ENCODE results near the gene KCNK4.
A peak's percentile ranks its signal among the peaks of the same experiment; 100 is the strongest.

Gene KCNK4

DNA sequence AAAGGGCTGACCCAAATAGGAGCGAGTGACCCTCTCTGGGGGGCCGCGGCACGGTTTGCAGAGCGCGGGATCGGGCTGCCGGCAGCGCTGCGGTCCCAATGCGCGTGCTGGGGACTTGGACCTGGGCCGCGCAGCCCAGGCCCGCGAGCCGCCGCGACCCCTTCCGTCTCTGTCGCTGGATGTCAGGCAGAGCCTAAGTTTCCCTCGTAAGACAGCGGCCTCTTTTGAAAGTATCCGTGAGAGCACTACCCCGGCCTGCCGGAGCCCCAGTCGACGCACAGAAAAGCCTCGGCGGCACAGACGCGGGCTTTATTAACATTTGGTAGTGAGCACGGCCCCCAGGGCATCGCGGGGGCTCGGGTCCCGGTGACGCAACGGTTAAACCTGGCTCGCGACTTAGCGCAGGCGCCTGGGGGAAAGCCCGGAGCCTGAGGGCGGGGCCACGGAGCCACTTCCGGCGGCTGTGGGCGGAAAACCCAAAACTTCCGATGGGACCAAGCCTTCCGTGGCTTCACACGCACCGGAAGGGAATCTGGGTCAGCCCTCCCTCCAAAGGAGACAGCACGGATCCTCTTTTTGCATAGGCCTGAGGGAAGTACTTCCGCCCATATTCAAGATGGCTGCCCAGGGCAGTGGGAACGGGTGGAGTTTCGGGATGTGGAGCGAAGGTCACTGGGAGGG, 21.4 kb upstream of the KCNK4 start:
- DNase-seq, result peak; percentile 99

DNA sequence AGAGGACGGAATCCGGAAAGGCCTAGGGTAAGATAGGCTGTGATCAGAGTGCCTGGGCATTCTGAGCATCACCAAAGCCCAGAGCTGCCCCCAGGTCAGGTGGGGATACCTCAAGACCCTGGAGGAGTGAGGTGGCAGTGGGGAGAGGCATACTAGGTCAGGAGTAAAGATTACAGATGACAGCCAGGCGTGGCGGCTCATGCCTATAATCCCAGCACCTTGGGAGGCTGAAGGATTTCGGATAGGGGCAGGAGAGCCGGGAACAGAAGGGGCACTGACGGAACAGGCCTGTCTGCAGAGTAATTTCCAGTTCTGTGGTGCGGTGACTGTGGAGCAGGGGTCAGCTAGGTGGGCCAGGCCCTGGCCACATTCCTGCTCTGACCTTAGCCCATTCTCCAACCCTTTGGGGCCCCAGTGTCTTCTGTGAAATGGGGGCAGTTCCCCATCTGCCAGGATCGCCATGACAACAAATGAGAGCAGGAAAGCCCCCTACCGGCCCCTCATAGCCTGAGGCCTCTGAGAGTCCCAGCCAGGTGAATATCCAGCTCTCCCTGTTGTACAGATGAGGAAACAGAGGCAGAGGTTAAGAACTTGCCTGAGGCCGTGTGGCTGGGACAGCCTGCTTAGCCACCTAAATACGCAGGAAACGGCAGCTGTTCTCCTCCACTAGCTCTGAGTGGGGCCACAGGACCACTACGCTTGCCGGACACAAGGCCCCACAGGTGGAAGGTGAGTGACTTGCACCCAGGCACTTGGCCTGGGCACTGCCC, 15.9 kb upstream of the KCNK4 start:
- no peak for DNase-seq

DNA sequence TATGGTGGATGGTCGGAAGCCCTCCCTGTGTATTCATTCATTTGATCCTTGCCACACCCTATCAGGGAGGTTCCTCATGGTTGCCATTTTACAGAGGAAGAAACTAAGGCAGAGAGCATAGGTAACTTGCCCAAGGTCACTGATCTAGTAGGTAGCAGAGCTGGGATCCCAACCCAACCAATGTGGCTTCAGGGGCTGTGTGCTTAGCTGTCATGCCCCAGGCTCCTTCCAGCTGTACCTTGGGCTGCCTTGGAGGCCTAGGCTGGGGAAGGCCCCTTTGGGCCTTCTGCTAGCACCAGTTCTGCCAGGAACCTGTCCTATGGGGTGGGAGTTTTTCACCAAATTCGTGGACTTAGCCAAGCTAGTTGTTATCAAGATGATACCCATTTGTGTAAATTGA, 15.3 kb upstream of the KCNK4 start:
- DNase-seq, result no peak

DNA sequence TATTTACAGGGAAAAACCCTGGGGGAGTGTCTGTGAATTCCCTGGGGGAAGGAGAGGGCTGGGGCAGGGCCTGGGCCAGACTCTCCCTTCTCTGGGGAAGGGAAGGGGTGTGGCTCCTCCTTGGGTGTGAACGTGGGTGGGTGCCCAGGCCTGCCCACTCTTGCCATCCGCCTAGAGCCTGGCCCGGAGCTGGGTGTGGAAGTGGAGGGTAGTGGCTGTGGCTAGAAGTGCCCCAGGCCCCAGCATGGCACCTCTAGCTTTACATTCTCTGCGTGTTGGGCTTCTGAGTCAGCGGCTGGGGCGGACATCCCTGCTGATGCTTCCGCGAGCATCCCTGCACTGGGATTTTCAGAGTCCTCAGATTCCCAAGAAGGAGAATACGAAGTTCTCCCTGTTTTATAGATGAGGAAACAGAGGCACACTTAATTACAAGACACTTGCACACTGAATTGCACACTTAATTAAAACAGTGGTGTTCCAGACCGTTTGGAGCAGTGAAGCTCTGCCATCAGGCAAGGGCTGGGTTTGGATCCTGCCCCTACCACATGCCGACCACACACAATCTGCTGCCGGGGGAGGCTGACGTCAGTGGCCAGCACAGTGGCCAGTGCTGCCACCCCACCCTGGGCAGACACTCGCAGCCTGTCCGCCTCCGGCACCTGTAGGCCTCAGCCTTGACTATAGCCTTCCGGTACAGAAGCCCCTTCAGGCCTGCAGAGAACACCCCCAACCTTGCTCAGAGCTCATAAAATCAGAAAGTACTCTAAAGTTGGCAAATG, 14.3 kb upstream of the KCNK4 start:
- no peak for DNase-seq

DNA sequence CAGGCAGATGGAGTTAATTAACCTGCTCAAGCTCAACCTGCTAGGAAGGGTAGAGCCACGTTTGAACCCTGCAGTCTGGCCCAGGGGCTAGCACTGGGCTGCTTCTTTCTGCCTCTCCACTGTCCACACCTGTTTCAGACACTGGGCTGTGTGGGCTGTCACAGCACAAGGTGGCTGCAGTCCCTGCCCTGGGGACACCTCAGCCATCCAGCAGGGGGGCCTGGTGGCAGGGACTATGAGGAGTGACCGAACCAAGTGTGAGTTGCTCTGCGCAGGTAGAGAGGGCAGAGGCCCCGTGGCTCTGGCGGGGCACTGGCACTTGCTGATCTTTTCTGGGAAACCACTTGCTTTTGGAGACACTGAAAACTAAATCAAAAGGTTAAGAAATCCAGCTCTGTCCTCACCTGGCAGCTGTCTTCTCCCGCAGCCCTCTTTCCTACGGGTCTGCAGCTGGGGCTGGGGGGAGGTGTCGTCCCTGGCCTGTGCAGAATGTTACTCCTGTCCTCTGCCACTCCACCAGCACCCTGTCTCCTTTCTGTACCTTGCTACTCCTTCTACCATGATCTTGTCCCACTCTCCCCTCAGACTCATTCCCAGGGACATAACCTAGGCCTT, 12.4 kb upstream of the KCNK4 start:
- no peak for DNase-seq

DNA sequence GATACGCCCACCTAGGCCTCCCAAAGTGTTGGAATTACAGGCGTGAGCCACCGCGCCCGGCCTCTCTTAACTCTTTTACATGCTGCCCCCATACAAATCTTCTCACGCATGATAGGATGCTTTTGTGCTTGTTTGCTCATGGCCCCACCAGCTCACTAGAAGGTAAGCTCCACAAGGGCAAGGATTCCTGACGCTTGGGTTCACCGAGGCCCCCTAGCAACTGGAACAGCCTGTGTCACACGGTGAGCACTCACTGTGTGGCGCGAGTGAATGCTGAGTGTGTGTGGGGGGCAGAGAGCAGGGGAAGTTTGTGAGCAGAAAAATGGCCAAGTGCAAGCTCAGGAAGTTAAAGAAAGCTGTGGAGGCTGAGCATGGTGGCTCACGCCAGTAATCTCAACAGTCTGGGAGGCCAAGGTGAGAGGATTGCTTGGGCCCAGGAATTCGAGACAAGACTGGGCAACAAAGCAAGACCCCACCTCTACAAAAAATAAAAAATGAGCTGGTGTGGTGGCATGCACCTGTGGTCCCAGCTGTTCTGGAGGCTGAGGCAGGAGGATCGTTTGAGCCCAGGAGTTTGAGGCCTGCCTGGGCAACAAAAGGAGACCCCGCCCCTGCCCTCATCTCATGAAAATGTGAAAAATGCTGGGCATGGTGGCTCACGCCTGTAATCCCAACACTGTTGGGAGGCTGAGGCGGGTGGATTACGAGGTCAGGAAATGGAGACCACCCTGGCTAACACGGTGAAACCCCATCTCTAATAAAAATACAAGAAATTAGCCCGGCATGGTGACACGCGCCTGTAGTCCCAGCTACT, 8.9 kb upstream of the KCNK4 start:
- no peak for DNase-seq

DNA sequence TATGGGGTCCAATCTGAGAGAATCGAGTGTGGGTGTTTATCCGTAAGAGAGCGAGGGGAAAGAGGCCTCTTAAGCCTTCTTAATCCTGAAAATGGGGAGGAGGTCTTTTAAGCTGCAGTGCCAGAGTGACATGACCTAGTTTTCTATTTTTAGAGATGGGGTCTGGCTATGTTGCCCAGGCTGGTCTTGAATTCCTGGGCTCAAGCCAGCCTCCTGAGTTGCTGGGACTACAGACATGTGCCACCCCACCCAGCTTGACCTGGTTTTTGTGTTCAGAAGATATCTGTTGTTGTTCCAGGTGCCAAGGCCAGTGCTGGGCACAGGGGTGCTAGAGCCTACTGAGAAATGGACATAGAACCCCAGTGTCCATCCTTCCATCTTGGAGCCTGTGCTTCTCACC, 8.0 kb upstream of the KCNK4 start:
- DNase-seq, result no peak

DNA sequence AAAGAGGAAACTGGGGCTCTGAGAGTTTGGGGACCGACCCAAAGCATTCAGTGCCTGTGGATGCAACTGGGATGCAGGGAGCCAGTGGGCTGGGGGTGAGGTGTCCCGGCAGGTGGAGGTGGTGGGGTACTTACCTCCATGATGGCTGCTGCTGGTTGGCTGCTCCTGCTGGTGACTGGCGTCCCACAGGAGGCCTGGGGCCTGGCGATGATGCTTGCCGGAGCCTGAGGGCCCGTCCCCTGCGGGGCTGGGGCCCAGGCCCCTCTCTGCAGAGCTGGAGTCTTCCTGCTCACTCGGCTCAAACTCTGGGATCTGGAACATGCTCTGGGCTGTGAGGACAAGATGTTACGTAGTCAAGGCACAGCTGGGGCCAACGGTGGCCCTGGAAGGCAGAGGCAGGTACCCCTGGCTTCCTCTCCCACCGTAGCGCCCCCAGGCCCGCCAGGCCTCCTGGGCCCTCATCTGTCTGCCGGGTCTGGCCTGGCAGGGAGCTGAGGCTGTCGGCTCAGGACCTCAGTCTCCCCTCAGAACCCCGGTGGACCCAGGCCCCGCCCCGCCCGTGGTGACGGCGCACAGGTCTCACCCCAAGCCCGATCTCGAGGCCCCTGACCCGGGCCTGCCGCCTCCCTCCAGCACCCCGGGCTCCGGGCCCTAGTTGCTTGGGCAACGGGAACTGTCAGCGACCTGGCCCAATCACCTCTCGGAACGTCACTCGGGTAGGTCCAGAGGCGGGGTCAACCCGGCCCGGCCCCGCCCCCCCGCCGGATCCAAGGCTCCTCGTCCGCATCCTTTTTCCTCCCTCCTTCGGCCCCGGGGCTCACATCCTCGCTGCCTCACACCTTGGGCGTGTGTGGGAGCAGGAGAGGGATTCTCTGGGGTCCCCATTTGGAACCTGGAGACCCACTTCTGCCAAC, 6.8 kb upstream of the KCNK4 start, which contains the start of gene BAD:
TSS of gene BAD (minus strand) at position 618 of the 914 bp plus-strand sequence. CDS start at position 321, 297 bp downstream.
- peak; percentile 92 for DNase-seq

DNA sequence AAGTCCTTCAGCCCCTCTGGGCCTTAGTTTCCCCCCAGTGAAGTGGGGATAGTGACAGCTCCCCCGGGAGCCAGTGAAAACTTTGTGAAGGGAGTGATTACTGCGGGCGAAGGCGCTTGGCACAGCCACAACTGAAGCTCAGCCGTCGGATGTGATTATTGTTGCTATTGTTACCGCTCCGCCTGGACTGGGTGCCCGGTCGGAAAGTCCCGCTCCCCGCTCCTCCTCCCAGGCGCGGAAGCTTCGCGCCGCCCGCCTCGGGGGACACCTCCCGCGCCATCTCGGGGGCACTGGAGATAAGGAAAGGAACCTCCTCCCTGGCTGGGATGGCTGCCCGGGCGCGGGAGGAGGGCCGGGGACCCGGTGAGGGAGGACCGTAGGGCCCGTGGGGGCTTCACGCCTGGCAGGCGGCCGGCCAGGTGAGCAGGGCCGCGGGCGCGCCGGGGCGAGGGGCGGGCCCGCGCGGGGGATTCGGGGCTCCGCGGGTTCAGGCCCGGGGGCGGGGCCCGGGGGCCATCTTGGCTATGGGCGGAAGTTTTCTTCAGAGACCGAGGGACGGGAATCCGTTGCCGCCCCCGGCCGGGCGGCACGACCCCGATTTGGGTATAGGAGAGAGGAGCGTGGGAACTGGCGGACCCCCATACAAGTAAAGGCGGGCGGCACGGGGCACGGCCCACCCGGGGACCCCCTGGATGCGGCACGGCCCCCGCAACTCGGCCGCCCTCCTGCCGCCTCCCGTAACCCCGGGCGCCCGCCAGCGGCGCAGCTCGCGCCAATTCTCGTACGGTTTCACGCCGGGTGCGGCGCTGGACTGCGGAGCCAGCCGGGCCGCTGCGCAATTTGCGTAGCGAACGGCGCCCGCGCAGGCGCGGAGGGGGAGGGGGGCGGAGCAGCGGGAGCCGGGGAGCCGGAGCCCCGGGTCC, 5.9 kb upstream of the KCNK4 start, which contains the start of gene GPR137:
TSS of gene GPR137 (plus strand) at position 887 of the 923 bp plus-strand sequence. CDS start 677 bp downstream, outside the sequence.
- peak; percentile 65 to 81 for DNase-seq

DNA sequence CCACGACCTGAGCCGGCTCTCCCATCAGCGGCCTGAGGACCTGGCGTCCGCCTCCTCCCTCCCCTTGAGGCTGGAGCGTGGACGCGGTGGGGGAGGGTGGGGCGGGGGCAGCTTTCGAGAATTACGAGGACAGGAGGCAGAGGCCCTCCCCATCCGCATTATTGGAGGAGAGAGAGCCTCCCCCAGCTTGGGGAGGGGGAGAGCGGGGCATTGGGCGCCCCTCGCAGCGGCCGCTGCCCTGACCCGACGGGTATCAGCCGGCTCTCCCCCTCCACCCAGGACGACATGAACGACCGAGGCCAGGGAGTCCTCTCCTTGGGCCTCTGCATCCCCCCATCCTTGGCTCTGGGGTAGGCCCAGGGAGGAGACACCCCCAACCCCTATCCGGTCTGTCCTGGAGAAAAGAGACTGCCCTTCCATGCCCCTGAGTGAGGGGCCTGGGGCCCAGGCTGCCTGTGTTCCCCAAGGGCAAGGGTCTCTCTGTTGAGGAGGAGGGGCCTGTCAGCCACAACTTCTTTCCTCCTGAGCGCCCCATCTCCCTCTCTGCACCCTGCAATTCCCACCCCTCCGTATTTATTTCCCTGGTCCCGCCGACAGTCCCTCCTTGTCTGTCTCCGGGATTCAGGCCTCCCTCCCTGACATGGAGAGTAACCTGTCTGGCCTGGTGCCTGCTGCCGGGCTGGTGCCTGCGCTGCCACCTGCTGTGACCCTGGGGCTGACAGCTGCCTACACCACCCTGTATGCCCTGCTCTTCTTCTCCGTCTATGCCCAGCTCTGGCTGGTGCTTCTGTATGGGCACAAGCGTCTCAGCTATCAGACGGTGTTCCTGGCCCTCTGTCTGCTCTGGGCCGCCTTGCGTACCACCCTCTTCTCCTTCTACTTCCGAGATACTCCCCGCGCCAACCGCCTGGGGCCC, 5.0 kb upstream of the KCNK4 start:
- peak; percentile 39 to 70 for DNase-seq

DNA sequence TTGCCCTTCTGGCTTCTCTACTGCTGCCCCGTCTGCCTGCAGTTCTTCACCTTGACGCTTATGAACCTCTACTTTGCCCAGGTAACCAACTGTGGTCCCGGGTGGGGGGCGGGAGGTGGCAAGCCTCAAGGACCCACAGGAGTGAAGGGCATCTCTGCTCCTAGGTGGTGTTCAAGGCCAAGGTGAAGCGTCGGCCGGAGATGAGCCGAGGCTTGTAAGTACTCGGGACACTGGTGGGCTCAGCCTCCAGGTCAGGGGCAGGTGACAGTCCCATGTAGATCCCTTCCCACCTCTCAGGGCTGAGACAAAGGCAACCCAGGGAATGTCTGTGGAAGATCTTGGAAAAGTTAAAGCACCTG, 4.3 kb upstream of the KCNK4 start:
- no peak for DNase-seq

DNA sequence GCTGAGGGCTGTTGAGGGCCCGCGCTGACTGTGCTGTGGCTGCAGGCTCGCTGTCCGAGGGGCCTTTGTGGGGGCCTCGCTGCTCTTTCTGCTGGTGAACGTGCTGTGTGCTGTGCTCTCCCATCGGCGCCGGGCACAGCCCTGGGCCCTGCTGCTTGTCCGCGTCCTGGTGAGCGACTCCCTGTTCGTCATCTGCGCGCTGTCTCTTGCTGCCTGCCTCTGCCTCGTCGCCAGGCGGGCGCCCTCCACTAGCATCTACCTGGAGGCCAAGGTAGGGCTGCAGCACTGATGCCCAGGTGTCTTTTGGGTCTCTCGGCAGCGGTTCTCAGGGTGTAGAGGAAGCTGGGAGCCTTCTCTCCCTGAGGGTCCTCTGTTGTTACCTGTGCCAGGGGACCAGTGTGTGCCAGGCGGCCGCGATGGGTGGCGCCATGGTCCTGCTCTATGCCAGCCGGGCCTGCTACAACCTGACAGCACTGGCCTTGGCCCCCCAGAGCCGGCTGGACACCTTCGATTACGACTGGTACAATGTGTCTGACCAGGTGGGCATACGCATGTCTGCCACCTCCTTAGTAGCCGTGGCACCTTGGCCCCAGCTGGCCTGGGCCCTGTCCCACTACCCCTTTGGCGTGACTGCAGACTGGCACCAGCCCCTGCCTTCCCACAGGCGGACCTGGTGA, 3.3 kb upstream of the KCNK4 start:
- no peak for DNase-seq

DNA sequence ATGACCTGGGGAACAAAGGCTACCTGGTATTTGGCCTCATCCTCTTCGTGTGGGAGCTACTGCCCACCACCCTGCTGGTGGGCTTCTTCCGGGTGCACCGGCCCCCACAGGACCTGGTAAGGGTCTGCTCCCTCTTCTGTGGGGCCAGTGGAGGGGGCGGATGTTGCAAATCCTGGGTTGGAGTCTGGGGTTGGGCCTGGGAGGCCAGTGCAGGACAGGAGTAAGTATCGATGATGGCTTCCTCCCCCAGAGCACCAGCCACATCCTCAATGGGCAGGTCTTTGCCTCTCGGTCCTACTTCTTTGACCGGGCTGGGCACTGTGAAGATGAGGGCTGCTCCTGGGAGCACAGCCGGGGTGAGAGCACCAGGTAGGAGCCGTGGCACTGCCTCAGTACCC, 2.8 kb upstream of the KCNK4 start:
- DNase-seq, result no peak

DNA sequence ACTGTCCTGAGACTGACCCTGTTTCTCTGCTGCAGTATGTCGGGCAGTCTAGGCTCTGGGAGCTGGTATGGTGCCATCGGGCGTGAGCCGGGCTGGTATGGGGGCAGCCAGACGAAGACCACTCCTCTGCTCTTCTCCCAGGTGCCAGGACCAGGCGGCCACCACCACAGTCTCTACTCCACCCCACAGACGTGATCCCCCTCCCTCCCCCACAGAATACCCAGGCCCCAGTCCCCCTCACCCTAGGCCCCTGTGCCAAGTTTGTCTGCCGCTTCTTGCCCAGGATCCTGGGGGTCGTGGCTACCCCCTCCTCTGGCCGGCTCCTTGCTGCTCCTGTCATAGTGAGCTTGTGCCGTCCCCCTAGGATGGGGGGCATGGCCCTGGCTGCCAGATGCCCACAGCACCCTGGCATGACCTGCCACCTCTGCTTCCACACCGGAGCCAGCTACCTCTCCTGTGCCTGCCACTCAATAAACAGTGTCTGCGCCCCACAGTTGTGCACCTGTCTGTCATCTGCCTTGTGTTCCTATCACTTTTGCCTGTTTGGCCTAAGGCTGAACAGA, 2.0 kb upstream of the KCNK4 start:
- DNase-seq, result no peak

DNA sequence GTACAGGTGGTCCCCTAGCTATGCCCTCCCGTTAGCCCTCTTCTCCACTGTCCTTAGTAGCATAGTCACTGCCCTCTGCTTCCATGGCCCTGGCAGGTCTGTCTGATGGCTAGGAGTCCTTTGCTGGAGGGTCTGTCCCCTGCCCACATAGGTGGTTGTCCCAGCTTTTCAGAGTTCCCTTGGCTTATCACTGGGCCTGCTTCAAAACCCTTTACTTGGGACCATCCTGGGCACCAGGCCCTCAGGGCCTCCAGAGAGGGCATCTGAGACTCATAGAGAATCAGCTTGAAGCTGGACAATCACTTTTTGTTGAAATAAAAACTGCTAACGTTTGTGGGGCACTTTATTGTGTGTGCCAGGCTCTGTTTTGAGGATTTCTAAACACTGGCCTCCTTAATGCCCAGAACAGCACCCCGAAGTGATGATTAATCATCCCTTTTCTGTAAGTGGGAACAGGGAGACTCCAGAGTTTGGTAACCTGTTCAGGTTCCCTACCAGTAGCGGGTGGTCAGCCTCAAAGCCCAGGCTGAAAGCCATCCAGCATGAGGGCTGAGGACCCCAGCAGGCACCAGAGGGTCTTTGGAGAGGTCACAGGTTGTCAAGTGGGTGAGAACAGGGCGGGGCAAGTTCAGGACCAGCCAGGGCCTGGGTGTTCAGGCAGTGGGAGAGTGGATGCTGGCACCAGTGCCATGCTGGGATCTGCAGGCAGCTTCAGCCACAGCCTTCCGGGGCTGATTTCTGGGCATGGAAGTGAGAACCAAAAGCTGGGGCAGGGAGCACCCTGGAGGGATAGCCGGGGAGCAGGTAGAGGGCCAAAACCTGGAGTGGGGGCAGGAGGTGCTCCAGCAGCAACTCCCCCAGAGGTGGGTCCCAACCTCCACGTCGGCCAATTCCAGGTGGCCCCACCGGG, 495 bp upstream of the KCNK4 start:
- DNase-seq, result no peak

DNA sequence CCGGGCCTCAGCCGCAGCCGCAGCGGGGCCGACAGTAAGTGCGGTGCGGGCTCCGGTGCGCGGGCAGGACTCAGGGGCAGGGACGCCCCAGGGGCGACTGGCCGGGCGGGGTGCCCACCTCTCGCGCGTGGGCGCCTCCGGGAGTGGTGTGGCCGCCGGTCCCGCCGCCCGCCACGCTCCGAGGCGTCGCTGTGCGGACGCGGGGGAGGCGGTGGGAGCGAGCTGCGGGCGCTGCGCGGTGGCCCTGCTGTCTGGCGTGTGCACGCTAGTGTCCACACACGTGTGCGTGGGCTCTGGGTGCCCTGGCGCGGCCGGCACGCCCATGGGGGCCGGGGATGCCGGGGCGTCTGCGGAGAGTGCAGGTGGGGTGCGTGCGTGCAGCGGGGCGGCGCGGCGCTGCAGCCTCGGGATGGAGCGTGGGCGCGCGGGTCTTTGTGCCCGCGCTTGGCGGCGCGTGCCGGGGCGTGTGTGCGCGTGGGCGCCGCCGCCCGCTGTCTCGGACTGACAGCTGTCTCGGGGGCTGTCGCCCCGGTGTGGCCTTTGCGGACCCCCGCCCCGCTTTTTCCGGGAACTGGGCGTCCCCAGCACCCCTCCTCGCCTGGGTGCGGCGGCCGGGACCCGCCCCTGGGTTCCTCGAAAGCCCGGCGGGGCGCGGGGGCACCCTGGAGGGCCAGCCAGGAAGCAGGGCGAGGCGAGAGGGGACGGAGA, 804 bp downstream of the KCNK4 start:
- no peak for DNase-seq
